ENCODE results near the gene GSG1L. TPM values are rescaled to one million over a fixed set of nuclear protein-coding genes. Genes with fewer than 3 reads are reported as not detected.

The GSG1L gene
- polyA plus RNA-seq, 1 donor (not counting 4 experiments of a cell fraction or from before 2014, with no cell fraction given): not detected

DNA sequence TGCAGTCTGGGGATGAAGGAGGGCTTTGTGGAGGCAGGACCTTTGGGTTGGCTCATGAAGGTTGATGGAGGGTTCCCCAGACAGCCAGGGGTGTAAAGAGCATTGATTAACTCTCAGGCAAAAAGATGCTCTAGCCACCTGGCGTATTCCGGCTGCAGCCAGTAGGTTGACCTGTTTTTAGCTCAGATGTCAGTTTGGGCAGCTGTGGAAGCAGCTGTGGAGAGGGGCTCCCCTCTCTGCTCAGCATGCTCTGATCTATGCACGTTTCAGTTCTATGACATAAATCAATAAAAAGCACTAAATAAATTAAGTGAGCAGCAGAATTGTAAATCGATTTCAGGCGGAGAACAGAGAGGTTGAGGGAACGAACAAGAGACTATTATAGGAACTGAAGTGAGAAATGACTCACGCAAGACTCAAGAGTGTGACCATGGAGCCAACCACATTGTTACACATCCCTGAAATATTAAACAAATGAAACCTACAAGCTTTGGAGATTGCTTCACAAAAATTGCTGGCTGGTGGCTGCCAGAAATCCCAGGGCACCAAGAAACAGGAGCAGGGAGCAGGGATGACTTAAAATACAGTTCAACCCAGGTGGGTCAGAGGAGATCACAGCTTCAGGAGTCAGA is 111.9 kb downstream of the GSG1L start:
- H3K4me1 ChIP-seq (ENCODE audit: control insufficient read depth, extremely low read depth, insufficient read depth, low read length): no peaks in the 10 kb centered on the region
- dilution Hi-C loops (cut with MboI; ENCODE audit: extremely low pct_ligation_motif_present, low sequenced_read_pairs): no loop called here
- TF ChIP-seq, protein P1, sequence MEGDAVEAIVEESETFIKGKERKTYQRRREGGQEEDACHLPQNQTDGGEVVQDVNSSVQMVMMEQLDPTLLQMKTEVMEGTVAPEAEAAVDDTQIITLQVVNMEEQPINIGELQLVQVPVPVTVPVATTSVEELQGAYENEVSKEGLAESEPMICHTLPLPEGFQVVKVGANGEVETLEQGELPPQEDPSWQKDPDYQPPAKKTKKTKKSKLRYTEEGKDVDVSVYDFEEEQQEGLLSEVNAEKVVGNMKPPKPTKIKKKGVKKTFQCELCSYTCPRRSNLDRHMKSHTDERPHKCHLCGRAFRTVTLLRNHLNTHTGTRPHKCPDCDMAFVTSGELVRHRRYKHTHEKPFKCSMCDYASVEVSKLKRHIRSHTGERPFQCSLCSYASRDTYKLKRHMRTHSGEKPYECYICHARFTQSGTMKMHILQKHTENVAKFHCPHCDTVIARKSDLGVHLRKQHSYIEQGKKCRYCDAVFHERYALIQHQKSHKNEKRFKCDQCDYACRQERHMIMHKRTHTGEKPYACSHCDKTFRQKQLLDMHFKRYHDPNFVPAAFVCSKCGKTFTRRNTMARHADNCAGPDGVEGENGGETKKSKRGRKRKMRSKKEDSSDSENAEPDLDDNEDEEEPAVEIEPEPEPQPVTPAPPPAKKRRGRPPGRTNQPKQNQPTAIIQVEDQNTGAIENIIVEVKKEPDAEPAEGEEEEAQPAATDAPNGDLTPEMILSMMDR (optimal IDR thresholded peaks at IDR 0.05 in 1 of 3, IDR thresholded peaks at IDR 0.05 in 1 of 3, conservative IDR thresholded peaks at IDR 0.05 in 1 of 3; ENCODE audit: extremely low read depth in 1 of 3, insufficient read depth in 2 of 3, low read length in 3 of 3): no peak
- no peak for TF ChIP-seq EZH2 (IDR thresholded peaks at IDR 0.05; ENCODE audit: low read length)
- H3K9ac ChIP-seq (ENCODE audit: control insufficient read depth, extremely low read depth, insufficient read depth, low read length): no peak overlapping the region
- no peaks in the 10 kb centered on the region for H3K27me3 ChIP-seq (ENCODE audit: control insufficient read depth, extremely low read depth, insufficient read depth, low read length)
- H3K79me2 ChIP-seq (ENCODE audit: control insufficient read depth, insufficient read depth, low read length): no peaks in the 10 kb centered on the region
- FAIRE-seq (no peak), DNase-seq (ENCODE audit: low read depth, low spot score) (no peak)
- H3K4me3 ChIP-seq (ENCODE audit: control insufficient read depth in 2 of 3, extremely low read depth in 1 of 3, insufficient read depth in 2 of 3, low read depth in 1 of 3, low read length in 3 of 3): no peak overlapping the region
- H4K20me1 ChIP-seq (ENCODE audit: control insufficient read depth, extremely low read depth, insufficient read depth, low read length): no peaks in the 10 kb centered on the region
- no peaks in the 10 kb centered on the region for H3K36me3 ChIP-seq (ENCODE audit: control insufficient read depth in 2 of 2, extremely low read depth in 1 of 2, insufficient read depth in 2 of 2, low read length in 2 of 2)
- no peak overlapping the region for H2AFZ ChIP-seq (ENCODE audit: control insufficient read depth, low read length)
- no peaks in the 10 kb centered on the region for H3K9me3 ChIP-seq (ENCODE audit: control insufficient read depth, low read depth, low read length)
- no peak overlapping the region for H3K4me2 ChIP-seq (ENCODE audit: control insufficient read depth, extremely low read depth, insufficient read depth, low read depth, low read length)
- H3K9me1 ChIP-seq (ENCODE audit: control insufficient read depth, extremely low read depth, insufficient read depth, low read length): no peaks in the 10 kb centered on the region
- no peak overlapping the region for H3K27ac ChIP-seq (ENCODE audit: control insufficient read depth, insufficient read depth, low read length)

DNA sequence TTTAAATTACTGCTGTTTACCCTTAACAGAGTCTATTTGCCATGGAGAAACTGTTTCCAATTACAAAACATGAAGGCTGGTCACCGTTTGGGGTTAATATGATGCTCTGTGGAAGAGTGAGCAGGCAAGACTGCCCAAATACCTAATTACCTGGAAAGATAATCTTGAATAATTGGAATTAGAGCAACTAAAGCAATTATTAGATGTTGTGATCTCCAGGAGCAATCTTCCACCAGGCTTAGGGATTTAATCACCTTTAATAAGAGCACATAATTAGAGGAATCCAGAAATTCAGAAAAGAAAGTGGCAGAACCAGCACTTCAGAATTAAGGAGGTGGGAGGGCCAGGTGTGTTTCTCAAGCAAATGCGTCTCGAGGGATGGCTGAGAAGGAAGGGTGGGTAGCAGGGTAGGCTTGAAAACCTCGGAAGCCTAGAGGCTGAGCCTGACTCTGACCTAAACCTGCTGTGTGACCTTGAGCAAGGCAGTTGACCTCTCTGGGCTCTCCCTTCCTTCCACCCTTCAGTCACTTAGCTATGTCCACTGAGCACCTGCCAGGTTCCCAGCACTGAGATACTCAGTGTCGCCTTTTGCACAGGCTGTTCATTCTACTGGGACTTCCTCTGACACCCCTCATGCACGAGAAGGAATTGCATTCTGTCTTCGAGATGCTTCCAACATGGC is 113.2 kb downstream of the GSG1L start:
- Histone ChIP-seq H3K4me3 (ENCODE audit: control insufficient read depth in 2 of 3, extremely low read depth in 1 of 3, insufficient read depth in 2 of 3, low read depth in 1 of 3, low read length in 3 of 3) (no peak overlapping the region), H3K9me3 (ENCODE audit: control insufficient read depth, low read depth, low read length) (no peaks in the 10 kb centered on the region), H3K9me1 (ENCODE audit: control insufficient read depth, extremely low read depth, insufficient read depth, low read length) (no peaks in the 10 kb centered on the region), H3K79me2 (ENCODE audit: control insufficient read depth, insufficient read depth, low read length) (no peaks in the 10 kb centered on the region), H3K4me1 (ENCODE audit: control insufficient read depth, extremely low read depth, insufficient read depth, low read length) (no peaks in the 10 kb centered on the region), H3K4me2 (ENCODE audit: control insufficient read depth, extremely low read depth, insufficient read depth, low read depth, low read length) (no peak overlapping the region), H3K27me3 (ENCODE audit: control insufficient read depth, extremely low read depth, insufficient read depth, low read length) (no peaks in the 10 kb centered on the region), H3K27ac (ENCODE audit: control insufficient read depth, insufficient read depth, low read length) (no peak overlapping the region), H3K36me3 (ENCODE audit: control insufficient read depth in 2 of 2, extremely low read depth in 1 of 2, insufficient read depth in 2 of 2, low read length in 2 of 2) (no peaks in the 10 kb centered on the region), H3K9ac (ENCODE audit: control insufficient read depth, extremely low read depth, insufficient read depth, low read length) (no peak overlapping the region), H4K20me1 (ENCODE audit: control insufficient read depth, extremely low read depth, insufficient read depth, low read length) (no peaks in the 10 kb centered on the region), H2AFZ (ENCODE audit: control insufficient read depth, low read length) (no peak overlapping the region)
- FAIRE-seq: no peak
- dilution Hi-C loops (cut with MboI; ENCODE audit: extremely low pct_ligation_motif_present, low sequenced_read_pairs): no loop called here
- no peak for DNase-seq (ENCODE audit: low read depth, low spot score)
- no peak for TF ChIP-seq EZH2 (IDR thresholded peaks at IDR 0.05; ENCODE audit: low read length)
- TF ChIP-seq, protein P1 (optimal IDR thresholded peaks at IDR 0.05 in 1 of 3, IDR thresholded peaks at IDR 0.05 in 1 of 3, conservative IDR thresholded peaks at IDR 0.05 in 1 of 3; ENCODE audit: extremely low read depth in 1 of 3, insufficient read depth in 2 of 3, low read length in 3 of 3): no peak

Measured in keratinocyte (primary cell).